Left ventricle myocardium superior (tissue), 1 donor: ENCODE data around the gene WBP2. TPM values are rescaled to one million over a fixed set of nuclear protein-coding genes. Genes with fewer than 3 reads are reported as not detected.
"Not testable (repeated sequence)": the region's sequence is repeated elsewhere in the genome, so short reads cannot be mapped to it uniquely, and the experiment has no call there.

Experiments
- ATAC-seq: fragments of 200-7000 bp; cut with Tn5 transposase; one replicate; pipeline ENCODE4 v1.9.1; 2020; ENCODE audit warnings: mild to moderate bottlenecking, moderate library complexity
- DNase-seq: peaks from one replicate; pipeline ENCODE4 v3.0.0-alpha.2; 2020
- intact Hi-C: fragments of 100-400 bp; cut with micrococcal nuclease; formaldehyde crosslinking; loops from one replicate; pipeline ENCODE4 v1.11.0; 2022
- total RNA-seq: library from RNA; stranded (reverse); fragmentation: NEBNext Ultra II Directional; extraction: Animal tissue kit (Norgen Biotek cat#: 25700); gene quantifications from one replicate; pipeline ENCODE4 v1.2.1, GENCODE V29; 2021
- donor health status: DM: no; HTN: yes; CAD: no; lungs with severe emphysema.

Gene WBP2
- total RNA-seq, 1 donor from 2014 or later: 152 TPM

DNA sequence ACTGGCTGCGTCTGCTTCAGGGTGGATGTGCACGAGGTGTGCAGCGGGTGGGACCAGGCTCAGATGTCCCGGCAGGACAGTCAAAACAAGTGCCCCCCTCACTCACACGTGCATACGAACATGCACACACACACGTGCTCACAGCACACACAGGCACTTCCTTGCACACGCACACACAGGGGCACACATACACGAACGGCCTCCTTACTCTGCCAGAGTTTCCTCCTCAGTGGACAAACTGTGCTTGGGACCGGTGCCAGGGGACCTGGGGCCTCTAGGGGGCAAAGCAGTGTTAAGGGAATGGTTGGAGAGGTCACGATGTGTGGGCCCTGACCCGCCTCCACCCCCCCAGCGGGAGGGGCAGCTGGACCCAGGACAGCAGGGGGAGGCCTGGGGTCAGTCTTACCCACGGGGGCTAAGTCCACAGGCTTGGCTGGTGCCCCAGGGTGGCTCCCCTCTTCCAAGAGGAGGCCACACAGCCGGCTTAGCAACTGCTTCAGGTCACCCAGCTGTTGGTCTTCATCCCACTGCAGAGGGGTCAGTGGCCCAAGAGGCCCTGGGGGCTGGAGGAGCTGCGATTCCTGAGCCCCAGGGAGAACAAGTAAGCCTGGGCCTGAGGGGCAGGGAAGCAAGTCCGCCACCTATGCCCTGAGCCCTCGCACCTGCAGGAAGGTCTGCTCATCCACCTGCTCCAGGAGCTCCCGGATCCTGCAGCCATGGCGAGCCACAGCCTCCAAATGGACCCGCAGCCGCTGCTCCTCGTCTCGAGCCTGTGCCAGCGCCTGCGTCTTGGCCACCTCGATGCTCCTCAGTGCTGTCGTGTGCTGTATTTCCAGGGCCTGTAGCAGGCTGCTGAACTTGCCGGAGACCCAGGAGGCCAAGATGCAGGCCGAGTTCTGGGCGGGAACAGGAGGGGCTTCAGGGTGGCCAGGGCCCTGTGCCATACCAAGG, 36.7 kb upstream of the WBP2 start:
- no peak for DNase-seq
- intact Hi-C loops: no loop called here
- no peak for ATAC-seq

DNA sequence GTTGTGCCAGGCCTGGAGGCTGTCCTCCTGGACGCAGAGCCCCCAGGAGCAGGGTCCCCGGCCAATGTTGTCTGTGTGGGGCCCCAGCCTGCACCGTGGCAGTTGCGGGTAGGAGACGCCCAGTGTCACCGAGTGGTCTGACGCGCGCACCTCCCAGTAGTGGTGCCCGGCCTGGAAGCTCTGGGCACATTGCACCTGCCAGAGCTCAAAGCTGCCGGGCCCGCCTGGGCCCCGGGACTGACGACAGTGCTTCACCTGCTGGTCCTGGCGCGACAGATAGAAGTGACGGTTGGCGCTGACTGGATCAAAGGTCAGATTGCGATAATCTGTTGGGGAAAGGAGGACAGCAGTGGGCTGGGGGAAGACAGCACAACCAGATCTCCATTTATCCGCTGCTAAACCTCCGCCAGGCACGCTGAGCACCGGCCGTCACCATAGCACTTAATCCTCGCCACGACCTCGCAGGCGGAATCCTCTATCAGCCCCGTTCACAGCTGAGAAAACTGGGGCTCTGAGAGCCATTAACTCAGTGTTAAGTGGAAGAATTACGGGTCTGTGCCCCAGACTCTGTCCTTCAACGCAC, 36.0 kb upstream of the WBP2 start:
- intact Hi-C loops: no loop called here
- no peak for ATAC-seq
- DNase-seq: no peak

DNA sequence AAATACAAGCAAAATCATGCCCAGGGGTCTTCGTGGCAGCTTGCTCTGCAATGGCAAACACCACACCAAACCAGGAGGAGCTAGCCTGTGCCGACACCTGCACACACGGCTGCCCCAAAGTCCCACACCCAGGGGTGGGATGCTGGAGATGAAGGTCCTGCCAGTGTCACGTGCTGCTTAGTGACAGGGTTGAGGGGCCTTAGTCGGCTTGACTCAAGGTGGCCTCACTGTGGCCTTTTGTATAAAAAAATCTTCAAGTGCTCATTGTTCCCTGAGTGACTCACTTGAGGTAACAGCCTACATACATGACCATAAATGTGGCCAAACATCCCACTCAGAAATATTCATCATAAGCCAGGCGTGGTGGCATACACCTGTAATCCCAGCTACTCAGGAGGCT, 34.3 kb upstream of the WBP2 start:
- intact Hi-C loops: no loop called here
- ATAC-seq (no peak), DNase-seq (no peak)

DNA sequence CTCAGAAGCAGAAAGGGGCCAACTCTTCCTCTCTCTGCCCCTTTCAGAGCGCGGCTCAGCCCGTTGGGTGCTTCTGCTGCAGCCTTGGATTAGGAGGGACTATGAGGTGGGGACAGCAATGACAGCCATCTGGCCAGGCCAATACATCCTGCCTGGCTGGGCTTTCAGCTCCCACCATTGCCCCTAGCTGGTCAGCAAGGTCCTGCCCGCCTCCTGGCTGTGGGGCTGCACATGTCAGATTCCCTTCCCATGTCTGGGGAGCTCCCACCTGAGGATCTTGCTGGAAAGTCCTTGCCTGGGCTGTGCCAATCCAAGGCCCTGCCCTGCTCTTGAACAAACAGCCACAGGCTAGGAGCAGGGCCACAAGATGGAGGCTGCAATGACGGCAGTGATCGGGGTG, 33.3 kb upstream of the WBP2 start:
- intact Hi-C loops: no loop called here
- ATAC-seq (no peak), DNase-seq (no peak)

DNA sequence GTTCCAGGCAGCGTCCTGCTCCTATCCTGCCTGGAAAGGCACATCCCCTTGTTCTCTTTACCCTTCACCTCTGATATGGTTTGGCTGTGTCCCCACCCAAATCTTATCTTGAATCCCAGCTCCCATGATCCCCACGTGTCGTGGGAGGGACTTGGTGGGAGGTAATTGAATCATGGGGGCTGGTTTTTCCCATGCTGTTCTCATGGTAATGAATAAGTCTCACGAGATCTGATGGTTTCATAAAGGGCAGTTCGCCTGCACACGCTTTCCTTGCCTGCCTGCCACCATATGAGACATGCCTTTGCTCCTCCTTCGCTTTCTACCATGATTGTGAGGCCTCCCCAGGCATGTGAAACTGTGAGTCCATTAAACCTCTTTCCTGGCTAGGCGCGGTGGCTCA, 30.7 kb upstream of the WBP2 start:
- intact Hi-C loops, ATAC-seq: not testable (repeated sequence)

DNA sequence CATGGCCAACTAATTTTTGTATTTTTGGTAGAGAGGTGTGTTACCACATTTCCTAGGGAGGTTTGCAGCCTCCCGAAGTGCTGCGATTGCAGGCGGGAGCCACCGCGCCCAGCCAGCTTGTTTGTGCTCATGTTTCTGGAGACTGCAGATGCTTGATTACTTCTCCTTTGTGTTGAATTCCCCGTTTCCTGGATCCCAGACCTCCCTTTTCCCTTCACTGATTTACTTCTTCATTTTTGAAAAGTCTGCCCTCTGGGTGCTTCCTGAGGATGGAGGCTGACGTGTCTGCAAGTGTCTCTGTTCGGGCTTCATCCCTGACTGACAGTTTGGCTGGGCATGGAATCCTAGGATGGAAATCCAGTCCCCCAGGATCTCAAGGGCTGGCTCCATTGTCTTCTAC, 30.3 kb upstream of the WBP2 start:
- intact Hi-C loops: no loop called here
- no peak for DNase-seq
- no peak for ATAC-seq

More for the DNA sequence above, 30.7 kb upstream of the WBP2 start:
- DNase-seq: not testable (repeated sequence)

DNA sequence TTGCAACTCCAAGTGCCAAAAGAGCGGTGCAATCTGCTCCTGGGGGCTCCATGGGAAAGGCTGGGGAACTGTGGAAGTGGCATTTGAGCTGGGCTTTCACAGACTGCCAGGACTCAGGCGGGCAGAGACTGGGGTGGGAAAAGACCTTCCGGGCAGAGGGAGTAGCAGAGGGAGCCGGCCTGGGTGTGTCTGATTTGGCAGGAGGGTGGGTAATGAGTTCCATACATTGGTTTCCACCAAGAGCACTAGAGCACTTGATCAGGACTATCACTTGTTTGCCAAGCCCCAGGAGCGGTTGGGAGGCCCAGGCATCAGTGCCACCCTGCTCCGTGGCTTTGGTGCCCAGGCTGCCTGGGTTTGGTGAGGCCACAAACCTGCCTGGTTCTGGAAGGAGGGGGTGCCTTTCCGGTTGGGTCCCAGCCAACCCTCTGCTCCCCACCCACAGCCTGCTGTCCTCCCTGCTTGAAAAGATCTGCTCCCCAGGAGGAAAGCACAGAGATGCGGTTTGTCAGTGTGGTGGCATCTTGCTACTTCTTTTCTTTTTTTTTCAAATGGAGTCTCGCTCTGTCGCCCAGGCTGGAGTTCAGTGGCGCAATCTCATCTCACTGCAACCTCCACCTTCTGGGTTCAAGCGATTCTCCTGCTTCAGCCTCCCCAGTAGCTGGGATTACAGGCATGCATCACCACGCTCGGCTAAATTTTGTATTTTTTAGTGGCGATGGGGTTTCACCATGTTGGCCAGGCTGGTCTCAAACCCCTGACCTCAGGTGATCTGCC, 26.7 kb upstream of the WBP2 start:
- intact Hi-C loops: no loop called here
- DNase-seq (no peak), ATAC-seq (no peak)

- DNase-seq (no peak), ATAC-seq (no peak)
- intact Hi-C loops: no loop called here
Measured at GRCh38 chr17:75880266-75880665, 25.1 kb upstream of the WBP2 start.

DNA sequence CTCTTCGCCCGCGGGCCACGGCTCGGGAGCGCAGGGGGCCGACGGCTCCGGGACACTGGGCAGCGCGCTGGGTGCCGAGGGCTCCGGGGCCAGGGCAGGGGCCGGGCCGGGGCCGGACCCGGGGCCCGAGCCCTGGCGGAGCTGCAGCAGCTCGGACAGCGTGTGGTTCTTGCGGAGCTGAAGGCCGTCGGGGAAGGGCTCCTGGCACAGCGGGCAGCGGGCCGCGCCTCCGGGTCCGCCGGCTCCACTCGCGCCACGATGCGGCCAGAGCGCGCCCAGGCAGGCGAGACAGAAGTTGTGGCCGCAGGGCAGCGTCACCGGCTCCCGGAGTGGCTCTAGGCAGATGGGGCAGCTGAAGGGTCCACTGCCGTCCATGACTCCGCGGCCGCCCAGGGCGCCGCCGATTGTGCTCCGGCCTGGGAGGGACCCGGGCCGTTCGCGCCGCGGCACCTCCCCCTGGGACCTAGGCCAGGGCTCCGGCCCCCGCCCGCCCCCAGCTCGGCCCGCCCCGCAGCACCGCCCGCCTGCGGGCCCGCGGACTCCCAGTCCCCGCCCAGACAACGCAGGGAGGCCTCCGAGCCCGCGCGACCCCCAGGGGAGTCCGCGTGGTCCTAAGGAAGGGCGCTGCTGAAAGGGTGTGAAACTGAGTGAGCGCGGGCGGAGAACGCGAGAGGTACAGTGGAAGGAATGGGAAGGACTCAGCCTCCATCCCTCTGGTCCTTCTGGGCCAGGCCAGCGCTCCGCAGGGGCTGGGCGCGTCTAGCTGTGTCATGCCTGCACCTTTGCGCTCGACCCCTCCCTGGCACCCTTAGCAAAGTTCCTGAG, 23.3 kb upstream of the WBP2 start, which contains the start of gene TRIM47:
TSS of gene TRIM47 (minus strand) at position 408 of the 825 bp plus-strand sequence. CDS start at position 375, 33 bp downstream.
- intact Hi-C loops: no loop called here
- DNase-seq: peak; percentile 89
- peak; percentile 62 for ATAC-seq

DNA sequence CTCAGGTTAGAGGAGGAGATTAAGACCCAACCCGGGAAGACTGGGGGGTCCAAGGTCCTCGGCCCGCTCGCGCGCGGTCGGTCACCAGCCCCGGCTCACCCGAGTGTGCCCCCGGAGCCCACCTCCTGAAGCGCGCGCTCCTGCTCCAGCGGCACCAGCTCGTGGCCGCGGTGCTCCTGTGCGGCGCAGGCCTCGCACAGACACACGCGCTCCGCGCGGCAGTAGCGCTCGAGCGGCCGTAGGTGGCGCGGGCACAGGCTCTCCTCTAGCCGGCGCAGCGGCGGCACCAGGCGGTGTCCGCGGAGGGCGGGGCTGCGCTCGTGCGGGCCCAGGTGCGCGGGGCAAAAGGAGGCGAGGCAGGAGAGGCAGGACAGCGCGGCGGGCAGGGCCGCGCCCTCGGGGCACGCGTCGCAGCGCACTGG, 22.6 kb upstream of the WBP2 start:
- ATAC-seq: peak; percentile 66
- DNase-seq: peak; percentile 87
- intact Hi-C loops: no loop called here

DNA sequence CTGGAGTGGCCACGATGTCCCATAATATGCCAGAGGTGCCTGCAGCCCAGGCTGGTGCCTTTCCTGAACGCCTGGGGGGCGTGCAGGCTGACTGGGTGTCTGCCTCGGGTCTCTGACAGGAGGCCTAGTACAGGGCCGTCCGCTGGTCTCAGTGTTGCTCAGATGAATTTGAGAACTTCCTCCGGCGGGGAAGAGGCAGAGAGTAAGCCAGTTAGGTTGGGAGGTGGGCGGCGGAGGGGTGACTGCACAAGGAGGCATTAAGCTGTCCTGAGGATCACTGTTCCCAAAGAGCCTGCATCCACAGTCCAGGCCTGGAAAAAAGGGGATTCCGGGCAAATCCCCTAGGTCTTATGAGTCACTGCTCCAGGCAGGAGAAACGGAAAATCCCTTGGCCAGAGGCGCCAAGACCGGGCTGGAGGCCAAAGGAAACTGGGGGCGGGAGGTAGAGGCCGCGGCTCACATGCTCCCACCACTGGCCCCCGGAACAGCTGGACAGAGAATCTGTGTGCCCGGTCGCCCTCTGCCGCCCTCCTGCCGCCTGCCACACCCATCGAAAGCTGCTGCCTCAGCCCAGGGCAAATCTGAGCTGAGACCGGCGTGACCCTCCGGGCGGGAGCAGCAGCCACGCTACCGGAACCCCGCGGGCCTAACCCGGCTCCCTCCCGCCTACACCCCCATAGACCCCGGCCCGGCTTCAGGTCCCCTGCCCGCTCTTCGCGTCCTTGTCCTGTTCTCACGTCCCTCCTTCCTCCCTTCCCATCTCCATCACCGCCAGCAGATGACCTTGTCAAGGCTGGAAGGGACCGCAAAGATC, 22.0 kb upstream of the WBP2 start:
- ATAC-seq (peak; percentile 70), DNase-seq (peak; percentile 94)
- intact Hi-C loops: no loop called here

DNA sequence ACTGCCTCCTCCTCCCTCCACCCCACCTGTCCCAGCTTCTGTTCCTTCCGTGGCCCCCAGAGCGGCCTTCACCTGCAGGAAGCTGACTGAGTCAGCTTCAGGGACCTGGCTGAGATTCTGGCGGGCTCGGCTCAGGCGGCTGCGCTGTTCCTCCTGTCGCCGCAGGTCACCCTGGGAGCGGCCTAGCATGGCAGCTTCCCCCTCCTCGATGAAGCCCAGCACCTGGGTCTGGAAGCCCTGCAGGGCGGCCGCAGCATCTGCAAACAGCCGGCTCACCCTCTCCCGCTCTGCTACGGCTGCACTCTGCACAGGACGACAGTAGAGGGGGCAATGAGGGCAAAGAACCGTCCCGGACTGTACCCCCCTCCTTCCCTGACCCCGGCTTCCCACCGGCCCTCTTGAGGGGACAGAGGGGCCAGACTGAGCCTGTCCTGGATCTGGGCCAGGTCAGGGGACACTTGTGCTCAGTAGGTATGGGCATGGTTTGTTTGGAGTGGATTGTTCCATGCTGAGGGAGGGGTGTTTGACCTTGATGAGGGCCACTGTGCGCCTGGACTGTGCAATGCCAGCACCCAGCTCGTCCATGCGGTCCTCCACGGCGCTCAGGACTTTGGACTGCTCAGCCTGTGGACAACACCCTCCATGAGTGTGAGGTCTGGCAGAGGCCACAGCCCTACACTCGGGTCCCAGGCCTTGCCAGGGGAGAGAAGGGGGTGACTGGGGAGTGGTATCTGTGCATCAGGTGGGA, 21.2 kb upstream of the WBP2 start:
- intact Hi-C loops: no loop called here
- DNase-seq (peak; percentile 52), ATAC-seq (peak; percentile 0)

DNA sequence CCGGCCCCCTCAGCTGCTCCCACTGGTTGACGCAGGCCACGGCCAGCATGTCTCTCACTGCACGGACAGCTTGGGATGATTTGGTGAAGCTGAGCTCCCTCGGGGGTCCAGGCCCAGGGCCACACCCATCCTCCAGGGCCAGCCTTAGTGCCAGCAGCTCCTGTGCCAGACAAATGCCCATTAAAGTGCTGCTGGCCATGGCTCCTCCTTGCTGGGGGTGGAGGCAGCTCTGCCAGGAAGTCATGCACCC, 20.7 kb upstream of the WBP2 start:
- peak; percentile 58 for DNase-seq
- ATAC-seq: peak; percentile 1
- intact Hi-C loops: no loop called here

DNA sequence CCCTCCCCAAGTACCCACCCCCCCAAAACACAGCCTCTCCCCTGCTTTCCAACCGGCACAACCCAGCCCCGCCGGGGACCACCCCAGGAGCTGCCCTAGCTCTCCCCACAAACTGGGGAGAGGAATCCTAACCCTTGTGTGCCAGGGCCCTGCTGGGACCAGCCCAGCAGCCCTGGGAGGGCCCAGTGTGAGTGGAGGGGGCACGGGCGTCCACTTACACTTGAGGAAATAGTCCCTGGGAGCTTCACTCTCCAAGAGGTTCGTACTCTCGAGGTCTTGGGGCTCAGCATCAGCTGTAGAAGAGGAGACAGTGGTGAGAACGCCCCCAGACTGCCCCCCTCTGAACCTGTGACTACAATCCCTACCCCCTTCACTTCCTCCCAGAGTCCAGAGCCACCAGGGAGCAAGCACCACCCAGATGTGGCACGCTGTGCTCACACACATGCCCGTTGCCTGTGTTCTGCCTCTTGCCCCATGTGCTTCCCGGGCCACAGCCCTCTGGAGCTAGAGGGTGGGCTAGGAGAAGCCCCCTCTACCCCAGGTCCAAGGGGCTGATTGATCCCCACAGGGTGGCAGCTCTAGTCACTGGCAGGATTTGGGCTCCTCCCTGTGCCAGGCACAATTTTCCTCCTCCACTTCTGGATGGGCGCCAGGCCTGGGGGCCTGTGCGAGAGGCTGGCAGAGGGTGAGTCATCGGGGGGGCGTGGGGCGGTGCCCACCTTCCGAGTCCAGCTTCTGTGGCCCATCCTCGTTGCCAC, 20.2 kb upstream of the WBP2 start:
- intact Hi-C loops: no loop called here
- no peak for DNase-seq
- ATAC-seq: no peak

DNA sequence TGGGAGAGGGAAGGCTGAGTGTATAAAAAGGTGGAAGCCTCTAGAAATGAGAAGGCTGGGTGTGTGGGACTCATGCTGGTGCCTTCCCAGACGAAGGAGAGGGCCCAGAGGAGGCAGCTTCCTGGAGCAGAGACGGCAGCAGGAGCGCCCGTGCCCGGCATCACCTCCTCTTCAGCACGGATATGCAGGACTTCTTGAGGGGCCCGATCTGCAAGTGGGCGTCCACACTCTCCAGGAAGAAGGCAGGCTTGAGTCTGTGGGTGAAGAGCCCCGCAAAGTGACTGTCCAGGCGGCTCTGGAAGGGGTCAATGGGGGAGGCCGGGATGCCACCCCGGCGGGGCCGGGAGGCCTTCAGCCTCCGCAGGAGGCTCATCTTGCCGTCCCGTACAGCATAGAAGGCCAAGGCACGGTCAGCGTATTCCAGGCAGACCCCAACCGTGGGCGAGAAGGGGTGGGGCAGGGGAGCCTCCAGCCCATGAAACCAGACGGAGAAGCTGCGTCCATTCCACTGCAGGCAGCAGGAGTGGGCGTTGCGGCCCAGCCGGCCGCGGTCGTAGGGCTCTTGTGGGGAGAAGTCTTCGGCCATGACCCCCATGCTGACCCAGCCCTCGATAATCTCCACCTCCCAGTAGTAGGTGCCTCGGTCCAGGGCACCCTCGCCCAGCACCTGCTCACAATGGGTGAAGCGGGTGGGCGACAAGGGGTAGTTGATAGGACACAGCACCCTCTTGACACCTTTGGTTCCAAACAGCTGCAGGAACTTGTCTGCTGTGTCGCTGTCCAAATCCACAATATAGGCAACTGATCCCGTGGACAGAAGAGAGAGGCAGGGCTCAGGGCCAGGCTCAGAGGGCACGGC, 19.4 kb upstream of the WBP2 start:
- intact Hi-C loops: no loop called here
- DNase-seq (peak; percentile 31), ATAC-seq (no peak)
